ENCODE results near the gene DUSP15. TPM values are rescaled to one million over a fixed set of nuclear protein-coding genes. Genes with fewer than 3 reads are reported as not detected.
A peak's percentile ranks its signal among the peaks of the same experiment; 100 is the strongest.

DUSP15 gene
- total and polyA plus RNA-seq, 9 of the 15 experiments (the other 6 are each of a cell fraction or from before 2014, with no cell fraction given): 0.34 TPM; not detected in 8

- Histone ChIP-seq H3K4me3 (no peak overlapping the region), H3K9me1 (ENCODE audit: control insufficient read depth, insufficient read depth, low read length) (no peaks in the 10 kb centered on the region), H3K4me2 (ENCODE audit: insufficient read depth, low read length) (no peak overlapping the region), H3K27ac (ENCODE audit: extremely low read depth, low read depth, low read length) (no peak overlapping the region), H2AFZ (ENCODE audit: low read depth, low read length) (no peak overlapping the region), H3K9me3 (replicated peaks; ENCODE audit: control insufficient read depth, insufficient read depth, low read depth, low read length) (no peaks in the 10 kb centered on the region), H3K36me3 (ENCODE audit: control insufficient read depth, insufficient read depth, low read length) (no peaks in the 10 kb centered on the region), H3K4me1 (replicated peaks in 1 of 2; ENCODE audit: control insufficient read depth in 2 of 2, insufficient read depth in 2 of 2, low read length in 2 of 2) (peaks cover 35 to 51% of the 10 kb centered on the region in 2 experiments), H3K27me3 (ENCODE audit: control insufficient read depth in 2 of 2, insufficient read depth in 2 of 2, low read length in 2 of 2) (no peaks in the 10 kb centered on the region; a peak in 1 of 5 replicates), H3K79me2 (ENCODE audit: control insufficient read depth, insufficient read depth, low read length) (no peaks in the 10 kb centered on the region), H4K20me1 (replicated peaks; ENCODE audit: control insufficient read depth, insufficient read depth, low read length) (0 out of 2 replicates have a peak, but pooled peaks cover 6% of the 10 kb centered on the region), H3K9ac (ENCODE audit: insufficient read depth in 1 of 2, low read depth in 2 of 2, low read length in 2 of 2) (peak overlapping the region in 1 of 2 experiments; percentile 29; a peak in 1 of 4 replicates)
- ATAC-seq: no peak
- intact Hi-C loops (cut with micrococcal nuclease): loop anchor here (5.0 kb wide), 1 partner anchor 275 kb away; no protein-coding TSS in a partner anchor
- POLR2A ChIA-PET: interaction anchor here (0.6 to 1.3 kb wide), 6 partner anchors 8 to 192 kb away, joined by 3 to 5 read pairs (median 3); no protein-coding TSS in a partner anchor
- in situ Hi-C loops (cut with MboI): loop anchor here (25.0 kb wide), 1 partner anchor 825 kb away; the partner anchor contains the start of gene C20orf203
- DNase-seq (ENCODE audit: extremely low read depth in 1 of 4, low spot score in 3 of 4): no peak
- WGBS (ENCODE audit: insufficient coverage, low coverage, missing lambda C conversion rate): 78% methylated on average over 5 of the region's 5 CpGs
- CTCF ChIA-PET (ENCODE audit: low intra/inter-chr PET ratio): interaction anchor here (1.3 kb wide), 1 partner anchor 9 kb away, joined by 3 read pairs; no protein-coding TSS in a partner anchor
- no peak for FAIRE-seq
- no TSS peak for BruUV-seq (replicated peaks)
- TF ChIP-seq, protein P1, sequence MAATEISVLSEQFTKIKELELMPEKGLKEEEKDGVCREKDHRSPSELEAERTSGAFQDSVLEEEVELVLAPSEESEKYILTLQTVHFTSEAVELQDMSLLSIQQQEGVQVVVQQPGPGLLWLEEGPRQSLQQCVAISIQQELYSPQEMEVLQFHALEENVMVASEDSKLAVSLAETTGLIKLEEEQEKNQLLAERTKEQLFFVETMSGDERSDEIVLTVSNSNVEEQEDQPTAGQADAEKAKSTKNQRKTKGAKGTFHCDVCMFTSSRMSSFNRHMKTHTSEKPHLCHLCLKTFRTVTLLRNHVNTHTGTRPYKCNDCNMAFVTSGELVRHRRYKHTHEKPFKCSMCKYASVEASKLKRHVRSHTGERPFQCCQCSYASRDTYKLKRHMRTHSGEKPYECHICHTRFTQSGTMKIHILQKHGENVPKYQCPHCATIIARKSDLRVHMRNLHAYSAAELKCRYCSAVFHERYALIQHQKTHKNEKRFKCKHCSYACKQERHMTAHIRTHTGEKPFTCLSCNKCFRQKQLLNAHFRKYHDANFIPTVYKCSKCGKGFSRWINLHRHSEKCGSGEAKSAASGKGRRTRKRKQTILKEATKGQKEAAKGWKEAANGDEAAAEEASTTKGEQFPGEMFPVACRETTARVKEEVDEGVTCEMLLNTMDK (IDR thresholded peaks at IDR 0.05; ENCODE audit: borderline replicate concordance, insufficient read depth, low read depth, low read length, poor library complexity, severe bottlenecking): no peak
- TF ChIP-seq SAFB2 (IDR thresholded peaks at IDR 0.05; ENCODE audit: borderline replicate concordance, low read depth, low read length, severe bottlenecking): no peak
- no peak for TF ChIP-seq CREB1 (IDR thresholded peaks at IDR 0.05)
- TF ChIP-seq CREB1 (CRISPR knock-in tag; IDR thresholded peaks at IDR 0.05): no peak
- TF ChIP-seq SMARCA5 (IDR thresholded peaks at IDR 0.05): no peak
- TF ChIP-seq ZNF551 (CRISPR knock-in tag; IDR thresholded peaks at IDR 0.05): no peak
- no peak for TF ChIP-seq RAD21 (CRISPR knock-in tag; conservative IDR thresholded peaks at IDR 0.05 in 1 of 2, IDR thresholded peaks at IDR 0.05 in 1 of 2)
- TF ChIP-seq HDAC1 (IDR thresholded peaks at IDR 0.05): no peak
- TF ChIP-seq, protein P2, sequence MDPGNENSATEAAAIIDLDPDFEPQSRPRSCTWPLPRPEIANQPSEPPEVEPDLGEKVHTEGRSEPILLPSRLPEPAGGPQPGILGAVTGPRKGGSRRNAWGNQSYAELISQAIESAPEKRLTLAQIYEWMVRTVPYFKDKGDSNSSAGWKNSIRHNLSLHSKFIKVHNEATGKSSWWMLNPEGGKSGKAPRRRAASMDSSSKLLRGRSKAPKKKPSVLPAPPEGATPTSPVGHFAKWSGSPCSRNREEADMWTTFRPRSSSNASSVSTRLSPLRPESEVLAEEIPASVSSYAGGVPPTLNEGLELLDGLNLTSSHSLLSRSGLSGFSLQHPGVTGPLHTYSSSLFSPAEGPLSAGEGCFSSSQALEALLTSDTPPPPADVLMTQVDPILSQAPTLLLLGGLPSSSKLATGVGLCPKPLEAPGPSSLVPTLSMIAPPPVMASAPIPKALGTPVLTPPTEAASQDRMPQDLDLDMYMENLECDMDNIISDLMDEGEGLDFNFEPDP (CRISPR knock-in tag; IDR thresholded peaks at IDR 0.05): no peak
- no peak for TF ChIP-seq ZFPM2 (CRISPR knock-in tag; IDR thresholded peaks at IDR 0.05)
- no peak for TF ChIP-seq ERF (CRISPR knock-in tag; IDR thresholded peaks at IDR 0.05)
- no peak for TF ChIP-seq GABPB2 (CRISPR knock-in tag; conservative IDR thresholded peaks at IDR 0.05)
- TF ChIP-seq SMC3 (conservative IDR thresholded peaks at IDR 0.05; ENCODE audit: insufficient read depth, low read depth, low read length): no peak
- TF ChIP-seq NR1H2 (CRISPR knock-in tag; IDR thresholded peaks at IDR 0.05): no peak
- no peak for TF ChIP-seq NFE2L1 (tag; IDR thresholded peaks at IDR 0.05; ENCODE audit: borderline replicate concordance, low read depth)
- TF ChIP-seq HMGXB4 (CRISPR knock-in tag; IDR thresholded peaks at IDR 0.05): no peak
Measured at GRCh38 chr20:31836853-31837608, 33.3 kb downstream of the DUSP15 start.
